Lower lobe of right lung (tissue), 2 donors: ENCODE measurements around the gene RAD52. TPM values are rescaled to one million over a fixed set of nuclear protein-coding genes. Genes with fewer than 3 reads are reported as not detected.

Source experiments
- ATAC-seq, 2 donors: fragments of 200-7000 bp; cut with Tn5 transposase; one replicate each; pipeline ENCODE4 v1.9.1; 2020 to 2022; ENCODE audit warnings: mild to moderate bottlenecking in 2 of 2, moderate library complexity in 2 of 2
- DNase-seq: peaks from one replicate; pipeline ENCODE4 v3.0.0-alpha.2; 2020
- H3K27ac ChIP-seq: fragments of 200-600 bp; one replicate; pipeline ENCODE4 v1.8.0; 2022
- H3K27me3 ChIP-seq: fragments of 200-600 bp; one replicate; pipeline ENCODE4 v1.8.0; 2022; ENCODE audit warnings: low read depth
- H3K36me3 ChIP-seq: fragments of 200-600 bp; one replicate; pipeline ENCODE4 v1.8.0; 2022; ENCODE audit warnings: mild to moderate bottlenecking
- H3K4me1 ChIP-seq: fragments of 200-600 bp; one replicate; pipeline ENCODE4 v1.8.0; 2022
- H3K4me3 ChIP-seq: fragments of 200-600 bp; one replicate; pipeline ENCODE4 v1.8.0; 2022; ENCODE audit warnings: mild to moderate bottlenecking
- H3K9me3 ChIP-seq: fragments of 200-600 bp; one replicate; pipeline ENCODE4 v1.8.0; 2022
- CTCF ChIP-seq: fragments of 200-600 bp; IDR thresholded peaks from one replicate; pipeline ENCODE4 v1.8.0; 2022; ENCODE audit warnings: antibody characterized with exemption, mild to moderate bottlenecking
- intact Hi-C: fragments of 100-400 bp; cut with DNase I; formaldehyde crosslinking; loops from one replicate; pipeline ENCODE4 v1.11.0; 2022
- total RNA-seq: library from RNA; stranded (reverse); fragmentation: NEBNext Ultra II Directional; extraction: Animal tissue kit (Norgen Biotek cat#: 25700); gene quantifications from one replicate; pipeline ENCODE4 v1.2.1, GENCODE V29; 2021
- donor health status: DM: no; HTN: yes; CAD: no; lungs with severe emphysema.

Gene RAD52
- total RNA-seq, 1 donor from 2014 or later, result 12.2 TPM

GRCh38 chr12:946631-947030, 2.9 kb downstream of the RAD52 start:
- H3K4me3 ChIP-seq, result no peak overlapping the region
- no peak for ATAC-seq
- no peak for DNase-seq
- intact Hi-C loops, result no loop called here
- H3K27ac ChIP-seq, result no peak overlapping the region
- H3K36me3 ChIP-seq, result peaks cover 13% of the 10 kb centered on the region
- no peak for TF ChIP-seq CTCF
- peaks cover 11% of the 10 kb centered on the region for H3K4me1 ChIP-seq
- H3K9me3 ChIP-seq, result no peaks in the 10 kb centered on the region
- no peaks in the 10 kb centered on the region for H3K27me3 ChIP-seq

GRCh38 chr12:946212-946611, 3.3 kb downstream of the RAD52 start:
- intact Hi-C loops, result no loop called here
- no peak for DNase-seq

GRCh38 chr12:944211-944610, 5.3 kb downstream of the RAD52 start:
- TF ChIP-seq CTCF, result no peak
- no peak for ATAC-seq
- Histone ChIP-seq H3K4me1 (peaks cover 11% of the 10 kb centered on the region), H3K36me3 (peaks cover 30% of the 10 kb centered on the region), H3K9me3 (no peaks in the 10 kb centered on the region), H3K4me3 (no peak overlapping the region), H3K27ac (no peak overlapping the region), H3K27me3 (no peaks in the 10 kb centered on the region)
- intact Hi-C loops, result no loop called here
- no peak for DNase-seq

More at GRCh38 chr12:946212-946611, 3.3 kb downstream of the RAD52 start:
- Histone ChIP-seq H3K4me1 (peaks cover 11% of the 10 kb centered on the region), H3K4me3 (no peak overlapping the region), H3K27ac (no peak overlapping the region), H3K9me3 (no peaks in the 10 kb centered on the region), H3K36me3 (peaks cover 16% of the 10 kb centered on the region), H3K27me3 (no peaks in the 10 kb centered on the region)
- no peak for ATAC-seq
- no peak for TF ChIP-seq CTCF

GRCh38 chr12:943051-943450, 6.4 kb downstream of the RAD52 start:
- Histone ChIP-seq H3K4me3 (no peak overlapping the region), H3K27me3 (no peaks in the 10 kb centered on the region), H3K4me1 (peaks cover 3% of the 10 kb centered on the region), H3K36me3 (peaks cover 32% of the 10 kb centered on the region), H3K27ac (no peak overlapping the region), H3K9me3 (no peaks in the 10 kb centered on the region)
- intact Hi-C loops, result no loop called here
- TF ChIP-seq CTCF, result no peak
- DNase-seq, result no peak
- no peak for ATAC-seq

- H3K4me1 ChIP-seq, result no peaks in the 10 kb centered on the region
- H3K36me3 ChIP-seq, result peaks cover 31% of the 10 kb centered on the region
- no peak for TF ChIP-seq CTCF
- no peak for ATAC-seq
- no peak overlapping the region for H3K4me3 ChIP-seq
- H3K27ac ChIP-seq, result no peak overlapping the region
- DNase-seq, result no peak
- no peaks in the 10 kb centered on the region for H3K9me3 ChIP-seq
- intact Hi-C loops, result no loop called here
- no peaks in the 10 kb centered on the region for H3K27me3 ChIP-seq
Observed at GRCh38 chr12:938810-939209, 10.7 kb downstream of the RAD52 start.
